ENCODE results near the gene SYNGR1. TPM values are rescaled to one million over a fixed set of nuclear protein-coding genes. Genes with fewer than 3 reads are reported as not detected.

Gene SYNGR1
- total and polyA plus RNA-seq, 12 donors: 29.8 to 85.8 (median 41.6) TPM

- no peaks in the 10 kb centered on the region for H3K9me3 ChIP-seq
- ATAC-seq: no peak
- H3K4me3 ChIP-seq: no peak overlapping the region
- H3K36me3 ChIP-seq: peaks cover 0 to 20% (median 0%) of the 10 kb centered on the region in 9 donors
- no peak overlapping the region for H3K27ac ChIP-seq
- DNase-seq: no peak
- H3K4me1 ChIP-seq: peaks cover 0 to 7% (median 0%) of the 10 kb centered on the region in 9 donors
- TF ChIP-seq CTCF (IDR thresholded peaks at IDR 0.05): no peak
- peaks cover 0 to 6% (median 0%) of the 10 kb centered on the region in 7 donors for H3K27me3 ChIP-seq
- intact Hi-C loops (cut with DNase I): loop anchor here in 1 of 10 donors (5.0 kb wide), 1 partner anchor 525 kb away; no protein-coding TSS in a partner anchor
- WGBS, 2 donors: 77 to 79% methylated on average over 5 of the region's 5 CpGs
These were observed 32.6 kb downstream of the SYNGR1 start for GRCh38 chr22:39382410-39382809.

GRCh38 chr22:39383841-39384625 lies 34.2 kb downstream of the SYNGR1 start:
- DNase-seq: no peak
- no peak for ATAC-seq
- H3K9me3 ChIP-seq: no peaks in the 10 kb centered on the region
- H3K36me3 ChIP-seq: peaks cover 0 to 6% (median 0%) of the 10 kb centered on the region in 9 donors
- WGBS, 2 donors: 70 to 80% methylated on average over 12 of the region's 12 CpGs
- peaks cover 0 to 19% (median 9%) of the 10 kb centered on the region in 9 donors for H3K4me1 ChIP-seq
- TF ChIP-seq CTCF (IDR thresholded peaks at IDR 0.05): no peak
- no peak overlapping the region for H3K4me3 ChIP-seq
- peaks cover 0 to 6% (median 0%) of the 10 kb centered on the region in 7 donors for H3K27me3 ChIP-seq
- H3K27ac ChIP-seq: no peak overlapping the region
- intact Hi-C loops (cut with DNase I): loop anchor here in 1 of 10 donors (5.0 kb wide), 1 partner anchor 523 kb away; no protein-coding TSS in a partner anchor

- no peaks in the 10 kb centered on the region for H3K9me3 ChIP-seq
- H3K27ac ChIP-seq: no peak overlapping the region
- peak in 7 of 9 donors; percentile 16 to 42 (median 37) for TF ChIP-seq CTCF (IDR thresholded peaks at IDR 0.05)
- DNase-seq: no peak
- intact Hi-C loops (cut with DNase I): loop anchor here in 1 of 10 donors (5.0 kb wide), 1 partner anchor 522 kb away; no protein-coding TSS in a partner anchor
- peaks cover 0 to 6% (median 0%) of the 10 kb centered on the region in 7 donors for H3K27me3 ChIP-seq
- WGBS, 2 donors: 39 to 44% methylated on average over 21 of the region's 21 CpGs
- no peak overlapping the region for H3K4me3 ChIP-seq
- peaks cover 0 to 6% (median 0%) of the 10 kb centered on the region in 9 donors for H3K36me3 ChIP-seq
- ATAC-seq: peak in 2 of 8 donors; percentile 37 to 43
- H3K4me1 ChIP-seq: peaks cover 0 to 19% (median 9%) of the 10 kb centered on the region in 9 donors
These were observed 35.1 kb downstream of the SYNGR1 start for GRCh38 chr22:39384750-39385480.

Measured in heart right ventricle (tissue), 16 donors.